ENCODE results near the gene F12. TPM values are rescaled to one million over a fixed set of nuclear protein-coding genes. Genes with fewer than 3 reads are reported as not detected.

F12 gene
- total RNA-seq, 1 experiment from 2014 or later: 0.12 TPM

GRCh38 chr5:177355162-177355867, 54.0 kb downstream of the F12 start:
- no peak for DNase-seq (ENCODE audit: low read depth)

- no peak for DNase-seq (ENCODE audit: low read depth)
These were observed 54.7 kb downstream of the F12 start for GRCh38 chr5:177354711-177355110.

GRCh38 chr5:177354256-177354655, 55.1 kb downstream of the F12 start:
- no peak for DNase-seq (ENCODE audit: low read depth)

GRCh38 chr5:177353093-177353492, 56.3 kb downstream of the F12 start:
- no peak for DNase-seq (ENCODE audit: low read depth)

Other genes with a start within 250 kb of the F12 start
- gene RAB24, start 105.8 kb downstream of the F12 start, total RNA-seq (2014; rRNA removed; shearing (Covaris generic)): 10.3 and 15.1 TPM in 2 replicates
- 256 and 386 TPM in 2 replicates for gene PRELID1, start 105.8 kb downstream of the F12 start, total RNA-seq (2014; rRNA removed; shearing (Covaris generic))
- gene MXD3, start 97.7 kb downstream of the F12 start, total RNA-seq (2014; rRNA removed; shearing (Covaris generic)): 50.6 and 72.9 TPM in 2 replicates
- 273 and 306 TPM in 2 replicates for gene LMAN2, start 57.9 kb downstream of the F12 start, total RNA-seq (2014; rRNA removed; shearing (Covaris generic))
- 4.6 and 10.2 TPM in 2 replicates for gene RGS14, start 51.6 kb downstream of the F12 start, total RNA-seq (2014; rRNA removed; shearing (Covaris generic))
- gene SLC34A1, start 25.1 kb downstream of the F12 start, total RNA-seq (2014; rRNA removed; shearing (Covaris generic)): not detected in 2 replicates
- not detected in 2 replicates for gene PFN3, start 8.9 kb downstream of the F12 start, total RNA-seq (2014; rRNA removed; shearing (Covaris generic))
- 26.9 and 27.4 TPM in 2 replicates for gene GRK6, start 17.1 kb upstream of the F12 start, total RNA-seq (2014; rRNA removed; shearing (Covaris generic))
- 13.9 and 20.8 TPM in 2 replicates for gene PRR7, start 37.2 kb upstream of the F12 start, total RNA-seq (2014; rRNA removed; shearing (Covaris generic))
- 29.7 and 39.5 TPM in 2 replicates for gene DBN1, start 64.1 kb upstream of the F12 start, total RNA-seq (2014; rRNA removed; shearing (Covaris generic))
- 88.4 and 93.8 TPM in 2 replicates for gene PDLIM7, start 88.0 kb upstream of the F12 start, total RNA-seq (2014; rRNA removed; shearing (Covaris generic))
- gene DOK3, start 100.3 kb upstream of the F12 start, total RNA-seq (2014; rRNA removed; shearing (Covaris generic)): 0.49 TPM in 1 of 2 replicates, not detected in the other
- 74.2 and 87.6 TPM in 2 replicates for gene DDX41, start 107.4 kb upstream of the F12 start, total RNA-seq (2014; rRNA removed; shearing (Covaris generic))
- gene FAM193B, start 145.0 kb upstream of the F12 start, total RNA-seq (2014; rRNA removed; shearing (Covaris generic)): 11.6 and 11.8 TPM in 2 replicates
- gene TMED9, start 182.6 kb upstream of the F12 start, total RNA-seq (2014; rRNA removed; shearing (Covaris generic)): 62.2 and 104 TPM in 2 replicates
- 12.6 and 17.7 TPM in 2 replicates for gene B4GALT7, start 190.6 kb upstream of the F12 start, total RNA-seq (2014; rRNA removed; shearing (Covaris generic))